Measurements from ENCODE around the gene ASB6. TPM values are rescaled to one million over a fixed set of nuclear protein-coding genes. Genes with fewer than 3 reads are reported as not detected.
A peak's percentile ranks its signal among the peaks of the same experiment; 100 is the strongest.
"Not testable (repeated sequence)": the region's sequence is repeated elsewhere in the genome, so short reads cannot be mapped to it uniquely, and the experiment has no call there.

The ASB6 gene
- total and polyA plus RNA-seq, 2 experiments from 2014 or later = 8.8 to 19.8 TPM

DNA sequence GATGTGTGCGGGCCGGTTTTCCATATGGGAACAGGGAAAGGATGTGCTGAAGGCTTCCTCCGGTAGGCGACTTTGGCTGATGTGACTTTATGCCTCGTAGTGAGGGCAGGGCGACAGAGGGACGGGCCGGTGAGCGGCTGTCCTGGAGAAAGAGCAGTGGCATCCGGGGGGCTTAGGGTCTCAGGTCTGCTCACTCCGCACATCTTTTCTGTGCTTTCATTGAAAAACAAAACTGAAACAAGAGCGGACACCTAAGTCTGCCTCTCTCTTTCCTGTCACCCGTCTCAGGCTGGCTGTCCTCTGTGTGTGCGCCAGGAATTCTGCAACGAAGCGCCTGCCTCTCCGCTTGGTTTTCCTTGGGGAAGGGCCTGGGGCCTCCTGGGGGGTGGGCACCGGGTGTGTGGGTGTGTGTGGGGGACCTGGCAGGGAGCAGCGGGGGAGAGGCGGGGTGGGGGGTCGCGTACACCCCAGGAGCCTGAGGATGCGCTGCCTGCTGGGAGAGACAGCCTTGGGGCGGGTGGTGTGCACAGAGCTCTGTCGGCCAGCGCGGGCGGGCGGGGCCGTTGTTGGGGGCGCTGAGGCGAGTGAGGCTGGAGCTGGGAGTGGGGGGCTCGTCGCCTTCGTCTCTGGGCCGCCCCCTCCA lies 22.9 kb upstream of the ASB6 start:
- H3K27ac ChIP-seq (ENCODE audit: low read depth) = no peak overlapping the region
- peaks cover 37% of the 10 kb centered on the region for H3K27me3 Mint-ChIP-seq (ENCODE audit: insufficient read depth, low read depth, poor library complexity)

DNA sequence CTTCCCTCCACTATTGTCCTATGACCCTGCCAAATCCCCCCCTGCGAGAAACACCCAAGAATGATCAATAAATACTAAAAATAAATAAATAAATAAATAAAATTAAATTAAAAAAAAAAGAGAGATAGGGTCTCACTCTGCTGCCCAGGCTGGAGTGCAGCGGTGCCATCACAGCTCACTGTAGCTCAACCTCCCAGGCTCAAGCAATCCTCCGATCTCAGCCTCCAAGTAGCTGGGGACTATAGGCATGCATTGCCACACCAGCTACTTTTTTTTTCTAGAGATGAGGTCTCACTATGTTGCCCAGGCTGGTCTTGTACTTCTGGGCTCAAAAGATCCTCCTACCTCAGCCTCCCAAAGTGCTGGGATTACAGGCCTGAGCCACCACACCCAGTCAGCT lies 20.3 kb upstream of the ASB6 start:
- not testable (repeated sequence) for H3K9me3 Mint-ChIP-seq; H3K4me3 Mint-ChIP-seq; H3K9me2 ChIP-seq (ENCODE audit: insufficient read depth); H3K4me1 ChIP-seq (ENCODE audit: insufficient read depth); H3K79me2 ChIP-seq (replicated peaks; ENCODE audit: insufficient read depth); H3K36me3 ChIP-seq (ENCODE audit: insufficient read depth); H3K4me2 ChIP-seq; H2AFZ ChIP-seq; H3K4me1 Mint-ChIP-seq; H4K20me1 ChIP-seq (replicated peaks; ENCODE audit: insufficient read depth); H3K27ac ChIP-seq (ENCODE audit: low read depth); DNase-seq (ENCODE audit: low spot score); H3K27ac Mint-ChIP-seq; H3F3A ChIP-seq (replicated peaks; ENCODE audit: low read depth); ATAC-seq; H3K36me3 Mint-ChIP-seq (ENCODE audit: low read depth); H3K4me3 ChIP-seq
- peaks cover 32% of the 10 kb centered on the region for H3K27me3 Mint-ChIP-seq (ENCODE audit: insufficient read depth, low read depth, poor library complexity)
- H3K27me3 ChIP-seq (ENCODE audit: insufficient read depth) = peaks cover 24% of the 10 kb centered on the region

More for the DNA sequence above, 22.9 kb upstream of the ASB6 start:
- Histone ChIP-seq H3K4me1 (ENCODE audit: insufficient read depth) (peaks cover 12% of the 10 kb centered on the region), H2AFZ (peak overlapping the region; percentile 96), H3K27me3 (ENCODE audit: insufficient read depth) (peaks cover 24% of the 10 kb centered on the region), H3F3A (replicated peaks; ENCODE audit: low read depth) (no peaks in the 10 kb centered on the region), H3K4me3 (peak overlapping the region; percentile 72), H3K79me2 (replicated peaks; ENCODE audit: insufficient read depth) (no peaks in the 10 kb centered on the region), H3K9me2 (ENCODE audit: insufficient read depth) (no peaks in the 10 kb centered on the region), H3K4me2 (peak overlapping the region; percentile 90), H3K36me3 (ENCODE audit: insufficient read depth) (no peaks in the 10 kb centered on the region), H4K20me1 (replicated peaks; ENCODE audit: insufficient read depth) (no peaks in the 10 kb centered on the region)
- peak; percentile 48 for DNase-seq (ENCODE audit: low spot score)
- Mint-ChIP-seq H3K9me3 (no peaks in the 10 kb centered on the region), H3K4me3 (peak overlapping the region; percentile 71), H3K27ac (no peak overlapping the region), H3K36me3 (ENCODE audit: low read depth) (no peaks in the 10 kb centered on the region), H3K4me1 (peaks cover 13% of the 10 kb centered on the region)
- peak; percentile 56 for ATAC-seq
- TF ChIP-seq ZNF114 (CRISPR knock-in tag; IDR thresholded peaks at IDR 0.05) (no peak), NANOG (IDR thresholded peaks at IDR 0.05; ENCODE audit: borderline replicate concordance) (no peak), CREB1 (CRISPR knock-in tag; IDR thresholded peaks at IDR 0.05; ENCODE audit: low read depth) (no peak), EZH2phosphoT487 (IDR thresholded peaks at IDR 0.05; ENCODE audit: unreplicated experiment) (no peak), JUNB (IDR thresholded peaks at IDR 0.05; ENCODE audit: unreplicated experiment) (no peak), EZH2 (IDR thresholded peaks at IDR 0.05; ENCODE audit: low read depth, unreplicated experiment) (peak; percentile 59), ZNF331 (CRISPR knock-in tag; IDR thresholded peaks at IDR 0.05; ENCODE audit: low read depth) (no peak)
- TF ChIP-seq, protein P1, sequence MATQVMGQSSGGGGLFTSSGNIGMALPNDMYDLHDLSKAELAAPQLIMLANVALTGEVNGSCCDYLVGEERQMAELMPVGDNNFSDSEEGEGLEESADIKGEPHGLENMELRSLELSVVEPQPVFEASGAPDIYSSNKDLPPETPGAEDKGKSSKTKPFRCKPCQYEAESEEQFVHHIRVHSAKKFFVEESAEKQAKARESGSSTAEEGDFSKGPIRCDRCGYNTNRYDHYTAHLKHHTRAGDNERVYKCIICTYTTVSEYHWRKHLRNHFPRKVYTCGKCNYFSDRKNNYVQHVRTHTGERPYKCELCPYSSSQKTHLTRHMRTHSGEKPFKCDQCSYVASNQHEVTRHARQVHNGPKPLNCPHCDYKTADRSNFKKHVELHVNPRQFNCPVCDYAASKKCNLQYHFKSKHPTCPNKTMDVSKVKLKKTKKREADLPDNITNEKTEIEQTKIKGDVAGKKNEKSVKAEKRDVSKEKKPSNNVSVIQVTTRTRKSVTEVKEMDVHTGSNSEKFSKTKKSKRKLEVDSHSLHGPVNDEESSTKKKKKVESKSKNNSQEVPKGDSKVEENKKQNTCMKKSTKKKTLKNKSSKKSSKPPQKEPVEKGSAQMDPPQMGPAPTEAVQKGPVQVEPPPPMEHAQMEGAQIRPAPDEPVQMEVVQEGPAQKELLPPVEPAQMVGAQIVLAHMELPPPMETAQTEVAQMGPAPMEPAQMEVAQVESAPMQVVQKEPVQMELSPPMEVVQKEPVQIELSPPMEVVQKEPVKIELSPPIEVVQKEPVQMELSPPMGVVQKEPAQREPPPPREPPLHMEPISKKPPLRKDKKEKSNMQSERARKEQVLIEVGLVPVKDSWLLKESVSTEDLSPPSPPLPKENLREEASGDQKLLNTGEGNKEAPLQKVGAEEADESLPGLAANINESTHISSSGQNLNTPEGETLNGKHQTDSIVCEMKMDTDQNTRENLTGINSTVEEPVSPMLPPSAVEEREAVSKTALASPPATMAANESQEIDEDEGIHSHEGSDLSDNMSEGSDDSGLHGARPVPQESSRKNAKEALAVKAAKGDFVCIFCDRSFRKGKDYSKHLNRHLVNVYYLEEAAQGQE (IDR thresholded peaks at IDR 0.05; ENCODE audit: unreplicated experiment) = no peak
- TF ChIP-seq, protein P2, sequence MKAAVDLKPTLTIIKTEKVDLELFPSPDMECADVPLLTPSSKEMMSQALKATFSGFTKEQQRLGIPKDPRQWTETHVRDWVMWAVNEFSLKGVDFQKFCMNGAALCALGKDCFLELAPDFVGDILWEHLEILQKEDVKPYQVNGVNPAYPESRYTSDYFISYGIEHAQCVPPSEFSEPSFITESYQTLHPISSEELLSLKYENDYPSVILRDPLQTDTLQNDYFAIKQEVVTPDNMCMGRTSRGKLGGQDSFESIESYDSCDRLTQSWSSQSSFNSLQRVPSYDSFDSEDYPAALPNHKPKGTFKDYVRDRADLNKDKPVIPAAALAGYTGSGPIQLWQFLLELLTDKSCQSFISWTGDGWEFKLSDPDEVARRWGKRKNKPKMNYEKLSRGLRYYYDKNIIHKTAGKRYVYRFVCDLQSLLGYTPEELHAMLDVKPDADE (IDR thresholded peaks at IDR 0.05) = no peak
